GM12878 (cell line): ENCODE results near the gene SPINK4. TPM values are rescaled to one million over a fixed set of nuclear protein-coding genes. Genes with fewer than 3 reads are reported as not detected.

Experiments
- ATF3 ChIP-seq: IDR thresholded peaks from 2 replicates; pipeline ENCODE4 v1.6.1; 2011; ENCODE audit warnings: low read depth, mild to moderate bottlenecking, low read length, moderate library complexity, borderline replicate concordance; ENCODE audit errors: extremely low read depth
- BRCA1 ChIP-seq: IDR thresholded peaks from 2 replicates; pipeline ENCODE4 v1.6.1; 2011; ENCODE audit warnings: low read depth, low read length, improper control_type of control experiment
- CEBPB ChIP-seq, 2 experiments: fragments of 150-350 bp in 1 of 2; IDR thresholded peaks; 2 replicates each; pipeline ENCODE4 v1.6.1; 2012 to 2014; ENCODE audit warnings: low read depth in 2 of 2, low read length in 2 of 2, borderline replicate concordance in 1 of 2, inconsistent platforms in 1 of 2
- CEBPZ ChIP-seq: fragments of 150-350 bp; IDR thresholded peaks from 2 replicates; pipeline ENCODE4 v1.6.1; 2016; ENCODE audit warnings: low read depth, low read length
- FOS ChIP-seq: IDR thresholded peaks from 3 replicates; pipeline ENCODE4 v1.6.1; 2011; ENCODE audit warnings: borderline replicate concordance; ENCODE audit not compliant: insufficient read length; ENCODE audit errors: extremely low read depth
- PAX8 ChIP-seq: fragments of 450-650 bp; IDR thresholded peaks from 2 replicates; pipeline ENCODE4 v1.6.1; 2017; ENCODE audit warnings: mild to moderate bottlenecking, moderate library complexity
- PRDM15 ChIP-seq: fragments of 450-650 bp; formaldehyde crosslinking; IDR thresholded peaks from 2 replicates; pipeline ENCODE4 v1.4.0; 2020; ENCODE audit warnings: mild to moderate bottlenecking, moderate library complexity
- SMAD5 ChIP-seq: IDR thresholded peaks from 2 replicates; pipeline ENCODE4 v1.6.1; 2016; ENCODE audit warnings: antibody characterized with exemption, low read depth
- TCF12 ChIP-seq: IDR thresholded peaks from 2 replicates; pipeline ENCODE4 v1.6.1; 2011; ENCODE audit warnings: low read depth, mild to moderate bottlenecking, low read length
- YY1 ChIP-seq: IDR thresholded peaks from 2 replicates; pipeline ENCODE4 v1.6.1; 2011; ENCODE audit warnings: low read depth, mild to moderate bottlenecking, low read length
- ZBTB4 ChIP-seq: fragments of 450-650 bp; formaldehyde crosslinking; IDR thresholded peaks from 2 replicates; pipeline ENCODE4 v1.4.0; 2022; ENCODE audit warnings: mild to moderate bottlenecking, moderate library complexity
- ZNF274 ChIP-seq: IDR thresholded peaks from one replicate; pipeline ENCODE4 v1.8.0; 2011; ENCODE audit not compliant: insufficient read length, insufficient read depth
- polyA plus RNA-seq, 11 experiments: library from polyadenylated mRNA; depleted of rRNA in 4 of 11; unstranded in 6 of 11; stranded (reverse) in 5 of 11; fragments of >200 nt; fragmentation: Nextera tagmentation in 4 of 11; fragmentation: Illumina TruSeq in 1 of 11; extraction: Ambion mirVana in 4 of 11; extraction: Trizol in 1 of 11; gene quantifications; 1 replicate in 1 of 11; 2 replicates in 10 of 11; pipeline versions ENCODE4 v1.2.1 to v1.2.3, GENCODE V29; 2011 to 2016; ENCODE audit warnings: inconsistent platforms in 2 of 11, missing spikeins in 2 of 11, low read depth in 1 of 11
- total RNA-seq, 4 experiments: library from RNA; depleted of rRNA in 3 of 4; stranded (reverse); fragments of >200 nt in 3 of 4; fragmentation: Illumina TruSeq in 1 of 4; extraction: Trizol in 1 of 4; gene quantifications; 2 replicates each; pipeline versions ENCODE4 v1.2.1 to v1.2.3, GENCODE V29; 2013 to 2021

SPINK4 gene
- total and polyA plus RNA-seq, 10 of the 15 experiments (the other 5 are each of a cell fraction or from before 2014, with no cell fraction given) = not detected

- TF ChIP-seq CEBPZ (no peak), YY1 (peak; percentile 83), ZBTB4 (no peak), ATF3 (peak; percentile 19; the same call in 1 of the 2 replicates), FOS (no peak), SMAD5 (no peak), TCF12 (peak; percentile 27; the same call in 1 of the 2 replicates), PAX8 (no peak), PRDM15 (CRISPR knock-in tag) (no peak), ZNF274 (no peak), CEBPB (IDR thresholded peaks at IDR 0.05; ENCODE audit: borderline replicate concordance in 1 of 2, low read depth in 2 of 2, low read length in 2 of 2) (no peak), BRCA1 (no peak)
Measured at GRCh38 chr9:33264003-33264472, 24.1 kb downstream of the SPINK4 start (continued).
